IPS DF 19.7 (cell line): ENCODE results near the gene SCN1A.
"Not testable (repeated sequence)": the region's sequence is repeated elsewhere in the genome, so short reads cannot be mapped to it uniquely, and the experiment has no call there.

Experiments used
- DNase-seq: peaks from one replicate; pipeline ENCODE4 v3.0.0-alpha.2; 2013; ENCODE audit warnings: low read depth, low spot score

Gene SCN1A

DNA sequence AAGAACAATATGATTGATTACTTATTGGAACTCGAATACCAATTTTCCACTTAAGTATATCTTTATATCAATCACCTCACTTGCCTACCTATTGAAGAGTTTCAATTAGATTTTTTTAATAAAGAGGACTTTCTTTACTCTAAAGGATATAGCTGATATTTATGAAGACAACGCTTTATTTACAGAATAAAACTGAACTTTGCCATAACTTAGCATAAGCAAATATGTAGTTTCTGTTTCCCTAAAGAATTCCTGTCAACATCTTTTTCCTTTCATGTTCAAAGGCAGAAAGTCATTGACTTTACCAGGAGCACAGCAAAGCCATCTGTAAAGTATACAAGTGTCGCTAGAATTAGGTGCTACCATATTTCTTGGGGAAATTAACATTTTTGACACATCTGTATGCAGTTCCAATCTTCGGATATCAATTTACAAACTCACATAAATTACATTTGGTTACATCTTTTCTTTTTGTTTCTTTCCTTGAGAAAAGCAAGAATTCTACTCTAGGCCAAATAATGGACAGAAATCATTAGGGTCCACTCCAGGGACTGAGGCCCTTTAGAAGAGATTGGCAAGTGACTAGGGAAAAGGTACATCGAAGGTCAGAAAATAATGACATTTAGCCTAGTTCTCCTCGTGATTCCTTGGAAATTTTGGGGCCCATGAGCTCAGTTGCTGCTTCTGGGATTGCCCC is 7.5 kb upstream of the SCN1A start:
- no peak for DNase-seq

DNA sequence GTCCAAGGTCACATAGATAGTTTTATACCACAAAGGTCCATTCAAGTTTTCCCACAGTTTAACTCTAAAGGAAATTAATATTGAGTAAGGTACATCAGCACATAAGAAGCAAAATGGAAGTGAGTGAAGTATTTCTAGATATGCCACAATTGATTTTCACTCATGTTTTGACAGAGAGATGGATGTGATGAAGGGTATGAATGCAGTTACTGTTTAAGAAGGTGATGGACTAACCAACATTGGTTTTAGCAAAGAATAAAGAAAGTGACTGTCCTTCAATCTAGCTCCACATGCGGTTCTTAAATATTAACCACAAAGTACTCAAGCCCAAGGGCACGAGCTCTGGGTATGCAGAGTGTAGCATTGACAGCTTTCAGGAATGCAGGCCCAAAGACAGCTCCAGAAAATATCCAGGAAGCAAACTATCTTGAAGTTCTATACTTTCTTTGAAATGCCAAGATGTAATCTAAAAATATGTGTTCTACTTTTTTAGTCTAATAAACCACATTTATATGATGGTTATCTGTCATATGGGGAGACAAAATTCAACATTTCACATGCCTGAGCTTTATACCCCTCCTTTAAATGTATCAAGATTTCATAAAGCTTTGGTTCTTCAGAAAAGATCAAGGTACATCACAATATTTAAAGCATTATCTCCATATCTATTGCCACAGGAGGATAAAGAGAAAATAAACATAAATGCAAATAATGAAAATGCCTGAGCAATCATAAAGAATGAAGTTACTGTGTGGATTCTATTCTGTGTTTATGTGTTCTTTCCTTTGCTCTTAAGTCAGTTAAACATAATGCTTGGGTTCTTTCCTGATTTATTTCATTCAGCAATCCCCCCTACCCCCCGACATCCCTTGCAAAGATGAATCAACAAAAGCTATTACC is 6.7 kb upstream of the SCN1A start:
- no peak for DNase-seq

DNA sequence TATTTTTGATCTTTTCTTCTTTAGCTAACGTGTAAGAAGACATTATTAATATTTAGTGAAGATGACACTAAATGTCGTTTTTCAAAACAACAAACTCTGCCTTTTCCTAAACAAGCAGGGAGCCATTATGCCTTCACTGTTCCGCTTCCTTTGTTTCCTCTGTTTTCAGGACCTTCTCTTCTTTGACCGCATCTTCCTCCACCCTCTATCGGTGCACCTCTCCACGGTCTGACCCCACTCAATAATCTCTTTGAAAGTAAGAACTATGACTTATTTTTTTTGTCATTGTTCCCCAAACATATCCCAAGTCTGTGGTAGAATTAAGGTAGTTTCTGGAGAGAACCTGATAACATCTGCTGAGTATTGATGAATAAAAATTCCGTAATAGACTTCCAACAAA is 5.8 kb upstream of the SCN1A start:
- no peak for DNase-seq

DNA sequence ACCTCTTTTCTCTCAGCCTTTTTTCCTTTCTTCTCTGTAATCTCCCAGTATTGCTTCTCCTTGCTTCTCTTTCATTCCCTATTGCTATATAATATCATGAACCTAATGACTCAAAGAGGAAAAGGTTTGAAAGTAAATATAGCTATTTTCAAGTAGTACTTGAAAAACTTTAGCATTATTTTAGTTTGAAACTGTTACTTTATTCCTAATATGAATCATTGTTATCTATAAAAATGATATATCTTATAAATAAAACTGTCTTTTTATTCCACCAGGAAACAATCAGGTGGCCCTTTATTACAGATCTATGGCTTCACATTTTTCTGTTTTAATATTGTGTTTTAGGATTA is 311 bp upstream of the SCN1A start:
- DNase-seq: no peak

DNA sequence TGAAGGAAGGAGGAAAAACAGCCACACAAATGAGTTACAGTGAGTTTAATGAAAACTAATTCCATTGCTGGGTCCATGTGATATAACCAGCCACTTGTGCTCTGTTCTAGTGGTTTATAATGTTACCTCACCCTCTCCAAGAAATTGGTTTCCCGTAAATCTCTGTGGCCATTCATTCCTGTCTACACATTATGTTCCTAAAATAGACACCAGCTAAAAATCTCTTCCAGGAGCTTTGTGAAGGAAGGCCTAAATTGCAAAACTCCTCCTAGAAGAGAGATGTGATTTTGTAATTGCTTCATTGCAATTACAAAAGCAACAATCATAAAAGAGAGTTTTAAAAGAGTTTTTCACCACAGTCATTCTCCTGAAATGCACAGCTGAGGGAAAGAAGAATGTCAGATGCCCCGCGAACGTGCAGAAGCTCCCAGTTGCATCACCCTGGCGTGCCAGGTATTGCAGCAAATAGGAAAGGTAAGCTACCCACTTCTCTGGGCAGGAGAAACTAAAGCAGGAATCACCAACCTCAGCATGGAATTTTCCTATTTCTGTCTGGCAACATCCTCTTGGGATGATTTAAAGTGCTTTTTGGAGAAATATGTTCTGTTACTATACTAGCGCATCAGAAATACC is 1.7 kb downstream of the SCN1A start:
- DNase-seq: no peak

DNA sequence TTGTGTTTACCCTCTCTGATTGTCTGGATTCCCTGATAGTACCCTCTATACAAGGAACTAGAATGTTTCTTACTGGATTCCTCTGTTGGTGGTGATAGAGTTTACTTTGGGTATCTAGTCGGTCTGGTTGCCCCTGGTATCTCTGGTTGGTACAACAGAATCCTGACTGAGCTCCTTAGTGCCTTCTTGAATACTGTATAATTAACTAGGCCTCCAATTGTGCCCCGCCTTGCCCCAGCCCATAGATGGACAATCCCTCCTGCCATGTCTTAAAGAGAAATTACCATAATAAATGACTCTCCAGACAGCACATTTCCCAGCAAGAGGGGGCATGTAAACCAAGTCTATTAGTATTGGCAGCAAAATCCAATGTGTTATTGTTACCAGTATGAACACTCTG is 2.3 kb downstream of the SCN1A start:
- no peak for DNase-seq

DNA sequence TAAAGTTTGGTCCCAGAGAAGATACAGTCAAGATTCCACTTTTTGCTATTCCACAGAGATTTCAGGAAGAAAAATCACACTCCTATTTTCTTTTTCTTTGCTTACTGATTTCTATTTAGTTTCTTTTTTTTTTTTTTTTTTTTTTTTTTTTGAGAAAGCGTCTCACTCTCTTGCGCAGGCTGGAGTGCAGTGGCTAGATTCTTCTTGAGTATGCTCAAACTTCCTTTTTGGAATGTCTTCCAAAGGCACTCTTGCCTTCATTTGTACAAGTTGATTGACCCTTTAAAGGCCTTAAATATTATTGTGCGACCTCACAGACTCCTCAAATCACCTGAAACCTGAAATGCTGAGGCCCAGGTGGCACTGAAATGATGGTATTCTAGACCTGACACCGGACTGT is 9.6 kb downstream of the SCN1A start:
- no peak for DNase-seq

DNA sequence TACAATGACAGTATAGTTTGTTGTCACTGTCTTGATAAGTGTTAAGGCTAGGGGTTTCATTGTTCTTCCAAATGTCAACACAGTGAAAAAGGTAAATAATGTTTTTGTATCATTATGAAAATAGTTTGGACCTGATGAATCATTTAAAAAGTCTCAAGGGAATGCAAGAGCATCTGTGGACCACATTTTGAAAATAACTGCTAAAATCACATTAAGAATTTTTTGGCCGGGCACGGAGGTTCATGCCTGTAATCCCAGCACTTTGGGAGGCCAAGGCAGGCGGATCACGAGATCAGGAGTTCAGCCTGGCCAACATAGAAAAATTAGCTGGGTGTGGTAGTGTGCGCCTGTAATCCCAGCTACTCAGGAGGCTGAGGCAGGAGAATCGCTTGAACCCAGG is 10.3 kb downstream of the SCN1A start:
- DNase-seq: no peak

DNA sequence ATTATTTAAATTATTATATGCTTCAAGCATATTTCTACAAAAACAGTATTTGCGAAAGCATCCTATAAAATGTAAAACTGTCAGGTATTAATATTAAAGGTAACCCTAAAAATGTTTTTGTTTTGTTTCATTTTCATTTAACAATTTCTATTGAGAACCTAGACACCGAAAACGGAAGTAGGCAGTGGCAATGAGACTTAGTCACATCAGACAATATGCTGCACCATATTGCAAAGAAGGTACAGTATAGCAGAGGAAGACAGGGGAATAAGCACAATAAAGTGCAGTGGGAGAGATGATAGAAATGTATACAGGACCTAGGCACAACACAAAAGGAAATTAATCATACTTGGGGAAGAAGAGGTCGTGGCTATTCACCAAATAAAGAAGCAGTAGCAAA is 12.2 kb downstream of the SCN1A start:
- DNase-seq: no peak

DNA sequence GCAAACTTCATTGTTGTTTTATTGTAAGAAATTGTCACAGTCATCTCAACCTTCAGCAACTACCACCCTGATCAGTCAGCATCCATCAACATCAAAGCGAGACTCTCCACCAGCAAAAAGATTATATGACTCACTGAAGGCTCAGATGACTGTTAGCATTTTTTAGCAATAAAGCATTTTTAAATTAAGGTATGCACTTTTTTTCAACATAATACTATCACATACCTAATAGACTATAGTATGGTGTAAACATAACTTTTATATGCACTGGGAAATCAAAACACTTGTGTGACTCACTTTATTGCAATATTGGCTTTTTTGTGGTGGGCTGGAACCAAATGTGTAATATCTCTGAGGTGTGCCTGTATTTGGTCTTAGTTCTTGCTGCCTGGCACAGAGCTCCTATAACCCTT is 15.6 kb downstream of the SCN1A start:
- DNase-seq: no peak

DNA sequence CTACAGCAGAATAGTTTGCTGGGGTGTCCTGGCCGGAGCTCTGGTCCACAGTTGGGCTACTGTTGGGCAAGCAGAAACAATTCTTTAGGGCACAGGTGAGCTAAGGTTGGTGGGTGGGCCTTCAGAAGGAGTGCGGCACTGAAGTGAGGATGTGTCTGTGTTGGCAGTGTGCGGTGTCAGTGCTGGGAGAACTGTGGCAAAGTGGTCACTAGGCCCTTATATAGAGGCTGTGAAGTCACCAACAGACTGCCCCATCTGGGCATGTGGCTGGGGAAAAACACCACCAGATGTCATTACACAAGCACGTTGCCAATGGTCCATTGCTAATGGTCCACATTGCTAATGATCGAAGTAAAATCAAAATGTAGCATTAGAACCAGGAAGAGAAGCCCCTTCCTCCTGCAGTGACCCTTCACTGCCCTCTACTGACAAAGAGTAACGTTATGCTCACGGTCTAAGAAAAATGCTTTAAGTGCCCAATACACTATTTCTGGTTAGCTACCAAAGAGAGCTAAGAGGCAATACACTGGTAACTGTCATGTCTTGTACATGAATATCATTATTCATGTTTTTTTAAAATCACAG is 21.3 kb downstream of the SCN1A start:
- DNase-seq: no peak

DNA sequence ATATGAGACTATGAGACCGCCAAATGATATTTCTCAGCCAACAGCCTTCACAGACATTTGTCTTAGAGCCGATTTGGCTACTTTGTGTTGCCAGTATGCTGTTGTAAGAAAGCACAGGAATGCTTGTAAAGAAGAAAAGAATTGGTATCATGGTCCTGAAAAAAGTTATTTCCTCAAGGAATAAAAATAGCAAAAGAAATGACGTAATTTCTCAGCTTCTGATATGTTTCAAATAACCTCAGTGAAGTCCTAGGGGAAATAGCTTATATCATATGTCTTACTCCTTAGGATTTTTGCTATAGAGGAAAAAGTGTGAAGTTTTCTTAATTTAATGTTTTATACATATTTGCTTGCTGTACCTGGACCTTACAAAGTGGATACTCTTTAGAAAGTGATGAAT is 23.0 kb downstream of the SCN1A start:
- no peak for DNase-seq

DNA sequence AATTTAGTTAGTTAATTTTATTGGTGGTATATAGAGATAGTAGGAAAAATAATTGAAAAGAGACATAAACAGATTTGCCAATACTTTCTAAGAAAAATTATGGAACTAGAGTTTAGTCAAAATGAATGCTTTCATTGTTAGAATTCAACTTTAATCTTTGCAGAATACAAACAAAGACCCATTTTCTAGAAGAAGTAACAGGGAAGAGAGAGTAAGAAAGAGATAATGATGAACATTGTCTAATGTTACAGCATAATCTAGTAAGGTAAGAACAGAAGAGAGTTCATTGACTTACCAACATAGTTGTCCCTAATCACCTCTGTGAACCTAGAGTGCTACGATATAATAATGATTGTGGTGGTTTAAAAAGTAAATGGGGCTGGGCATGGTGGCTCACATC is 23.7 kb downstream of the SCN1A start:
- DNase-seq: no peak

DNA sequence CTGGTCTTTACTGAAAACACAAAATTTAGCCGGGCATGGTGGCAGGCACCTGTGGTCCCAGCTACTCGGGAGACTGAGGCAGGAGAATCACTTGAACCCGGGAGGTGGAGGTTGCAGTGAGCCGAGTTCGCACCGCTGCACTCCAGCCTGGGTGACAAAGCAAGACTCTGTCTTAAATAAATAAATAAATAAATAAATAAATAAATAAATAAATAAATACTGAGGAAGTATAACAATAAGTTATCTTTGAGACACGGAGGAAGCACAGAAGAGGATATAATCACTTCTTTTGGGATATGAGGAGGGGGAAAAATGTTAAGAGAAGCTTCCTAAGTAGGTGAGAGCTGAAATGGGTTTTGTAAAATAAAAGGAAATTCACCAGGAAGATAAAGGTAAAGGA is 24.5 kb downstream of the SCN1A start:
- DNase-seq: not testable (repeated sequence)

DNA sequence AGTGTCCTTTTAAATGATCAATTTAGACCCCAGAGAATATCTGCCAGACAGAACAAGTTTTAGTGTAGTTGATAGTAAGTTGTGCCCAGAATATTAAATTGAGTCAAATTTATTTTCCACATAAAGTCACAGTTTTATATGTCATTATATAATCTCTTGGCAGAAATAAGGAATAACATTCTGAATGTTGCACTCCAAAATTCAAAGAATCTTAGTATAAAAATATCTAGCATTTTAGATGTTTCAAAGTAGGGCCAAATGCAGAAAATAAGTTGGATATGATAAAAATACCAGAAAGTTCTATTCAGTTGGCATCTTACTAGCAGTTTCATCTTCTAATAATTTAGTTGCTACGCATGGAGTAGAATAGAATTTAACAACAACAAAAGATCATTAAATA is 33.5 kb downstream of the SCN1A start:
- DNase-seq: no peak

DNA sequence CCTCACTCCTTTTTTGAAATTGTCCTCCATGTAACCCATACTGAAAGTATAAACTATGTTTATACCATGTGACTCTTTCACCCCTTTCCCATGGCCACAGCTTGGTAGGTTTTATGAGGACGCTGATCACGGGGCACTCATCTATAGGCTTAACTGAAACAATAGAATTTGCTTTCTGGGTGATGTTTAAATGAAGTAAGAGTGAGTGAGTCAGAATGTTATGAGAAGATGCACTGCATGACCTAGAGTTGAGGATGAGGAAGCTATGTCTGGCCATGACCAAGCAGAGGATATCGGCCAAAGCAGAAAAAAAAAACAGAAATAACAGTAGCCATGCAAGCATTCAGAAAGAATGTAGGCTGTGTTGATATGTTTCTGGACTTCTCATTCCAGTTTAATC is 34.9 kb downstream of the SCN1A start:
- DNase-seq: no peak

DNA sequence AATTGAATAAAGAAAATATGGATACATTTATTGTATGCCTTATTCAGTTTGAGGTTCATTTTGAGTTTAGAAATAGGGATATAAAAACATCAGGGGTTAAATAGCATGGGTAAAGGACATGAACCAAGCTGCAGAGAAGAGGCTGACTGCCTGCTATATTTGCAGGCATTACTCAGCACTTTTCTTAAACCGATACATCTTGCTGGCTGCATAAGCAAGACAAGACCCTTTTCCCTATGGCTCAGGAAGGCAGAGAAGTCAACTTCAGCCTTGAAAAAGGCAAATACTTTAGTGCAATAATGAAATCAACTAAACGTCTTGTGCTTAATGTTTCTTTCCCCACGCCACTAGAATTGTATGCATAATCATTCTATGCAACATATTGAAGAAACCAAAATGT is 36.4 kb downstream of the SCN1A start:
- DNase-seq: no peak

DNA sequence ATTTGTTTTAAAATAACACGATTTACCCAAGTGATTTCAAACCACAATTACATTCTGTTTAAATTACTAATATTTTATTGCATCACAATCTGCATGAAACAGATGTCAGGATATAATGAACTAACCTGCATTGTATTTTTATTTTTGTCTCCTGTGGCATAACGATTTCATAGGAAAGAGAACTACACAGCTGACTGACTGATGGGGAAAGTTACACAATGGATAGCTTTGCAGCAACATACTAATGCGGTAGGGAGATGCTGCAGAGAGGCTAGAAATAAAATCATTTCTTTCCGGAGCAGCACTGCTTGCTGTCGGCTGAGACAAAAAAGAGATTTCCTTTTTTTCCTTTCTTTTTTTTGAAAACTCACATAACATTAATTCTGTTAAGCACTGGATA is 36.9 kb downstream of the SCN1A start:
- DNase-seq: no peak

DNA sequence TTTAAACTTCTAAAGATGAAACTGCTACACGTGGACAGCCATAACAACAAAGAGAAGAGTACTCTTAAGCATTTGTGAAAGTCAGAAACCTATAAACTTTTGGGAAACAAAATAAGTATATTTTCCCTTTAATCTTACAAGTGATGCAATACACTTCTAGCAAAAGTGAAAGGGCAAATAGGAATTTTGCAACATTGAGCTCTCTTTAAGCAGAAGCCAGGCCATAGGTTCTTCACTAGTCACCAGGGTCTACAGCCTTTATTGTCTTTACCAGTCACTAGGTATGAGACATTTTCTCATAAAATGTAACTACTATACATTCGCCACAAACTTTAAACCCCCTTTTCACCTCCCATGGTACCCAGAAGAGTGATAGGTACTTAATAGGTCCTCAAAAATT is 37.5 kb downstream of the SCN1A start:
- DNase-seq: no peak

DNA sequence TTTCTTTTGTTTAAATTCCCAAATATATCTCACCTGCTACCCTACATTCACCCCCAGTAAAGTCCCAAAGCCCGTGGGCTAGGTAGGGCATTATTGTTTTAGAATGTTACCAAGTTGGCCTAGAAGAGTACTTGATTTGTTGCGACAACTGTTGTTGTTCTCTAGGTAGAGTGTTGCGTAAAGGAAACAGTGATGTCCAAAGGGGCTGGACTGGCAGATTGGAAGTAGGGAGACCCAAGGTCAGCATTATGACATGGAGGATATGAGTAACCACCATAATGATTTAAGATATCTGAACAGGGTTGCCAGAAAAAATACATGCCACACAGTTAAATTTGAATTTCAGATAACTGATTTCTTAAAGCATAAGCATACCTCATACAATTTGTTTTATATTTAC is 39.2 kb downstream of the SCN1A start:
- no peak for DNase-seq

DNA sequence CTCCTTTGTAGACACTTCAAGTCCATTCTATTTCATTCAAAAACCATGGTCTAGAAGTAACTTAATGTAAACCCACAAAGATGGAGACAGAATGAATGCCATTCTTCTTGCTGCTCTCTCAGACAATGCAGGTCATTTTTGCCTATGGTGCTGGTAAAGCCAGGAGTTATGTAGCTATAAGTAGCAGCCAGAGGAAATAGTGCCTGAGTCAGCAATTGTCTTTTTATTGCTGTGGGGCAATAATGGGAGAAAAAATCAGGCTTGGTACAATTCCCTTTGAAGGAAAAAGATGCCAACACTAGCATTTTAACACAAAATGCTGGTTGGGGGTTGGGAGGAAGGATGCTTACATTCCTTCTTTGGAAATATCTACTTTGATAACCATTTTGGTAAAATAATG is 43.5 kb downstream of the SCN1A start:
- no peak for DNase-seq

DNA sequence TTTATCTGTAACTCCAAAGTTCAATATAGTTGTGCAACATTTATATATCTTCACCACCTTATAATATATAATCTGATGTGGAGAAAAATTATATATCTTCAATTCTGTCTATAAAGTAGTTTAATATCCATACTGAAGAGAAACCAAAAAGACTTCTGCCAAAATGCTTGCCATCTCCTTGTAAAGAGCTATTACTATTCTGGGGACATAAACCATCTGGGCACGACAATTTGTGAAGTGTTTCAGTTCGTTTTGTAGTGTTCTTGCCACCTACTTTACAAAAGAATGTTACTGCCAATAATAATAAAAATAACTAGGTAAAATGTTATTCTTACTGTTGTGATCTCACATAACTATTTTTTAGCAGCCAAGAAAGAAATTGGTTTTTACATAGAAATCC is 45.1 kb downstream of the SCN1A start:
- DNase-seq: no peak

DNA sequence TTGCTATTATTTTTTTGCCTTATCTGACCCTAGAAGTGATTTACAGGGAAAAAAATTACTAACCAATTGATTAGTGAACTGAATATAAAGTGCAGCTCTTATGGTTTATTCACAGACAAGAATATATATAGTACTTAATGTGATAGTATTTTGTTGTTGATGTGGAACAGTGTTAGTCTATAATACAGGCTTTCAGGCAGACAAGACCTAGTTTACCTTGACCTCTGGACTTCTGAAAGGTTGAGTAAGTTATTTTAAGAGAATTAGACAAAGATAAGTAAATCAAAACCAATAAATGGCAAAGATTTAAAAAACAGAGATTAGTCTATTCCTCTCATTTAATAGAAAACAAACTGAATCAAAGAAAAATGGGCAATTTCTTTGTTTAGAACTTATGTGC is 46.0 kb downstream of the SCN1A start:
- DNase-seq: no peak
